Measurements from ENCODE around the gene DLD.

The DLD gene

DNA sequence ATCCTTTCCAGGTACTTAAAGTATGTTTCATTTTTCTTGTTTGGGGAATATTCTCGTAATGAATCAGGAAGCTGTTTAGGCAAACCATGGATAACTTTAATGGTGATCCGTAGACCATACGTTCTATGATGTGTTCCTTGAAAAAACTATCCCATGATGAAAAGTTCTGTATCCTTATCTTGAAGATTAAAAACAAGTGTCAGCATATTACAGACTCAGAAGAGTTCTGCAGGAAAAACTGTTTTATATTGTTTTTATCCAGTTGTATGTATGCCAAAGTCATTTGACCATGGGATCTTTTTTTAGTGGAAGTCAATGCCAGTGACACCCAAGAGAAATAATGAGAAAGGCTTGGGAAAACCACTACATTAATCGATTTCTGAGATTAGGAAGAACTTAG lies 52.0 kb downstream of the DLD start:
- no peak overlapping the region for H3K27ac ChIP-seq (ENCODE audit: insufficient read depth, low read length, poor library complexity, severe bottlenecking)
- no peak overlapping the region for H3K4me3 ChIP-seq (ENCODE audit: insufficient read depth, low read depth, low read length, poor library complexity, severe bottlenecking)
- no peak for DNase-seq
- H3K9me3 ChIP-seq (ENCODE audit: control insufficient read depth, low read length) = no peaks in the 10 kb centered on the region
- H3K27me3 ChIP-seq (replicated peaks; ENCODE audit: control insufficient read depth, insufficient read depth, low read length, poor library complexity, severe bottlenecking) = no peaks in the 10 kb centered on the region
- H3K4me1 ChIP-seq (ENCODE audit: control insufficient read depth, insufficient read depth, low read length, poor library complexity, severe bottlenecking) = no peaks in the 10 kb centered on the region
- no peaks in the 10 kb centered on the region for H3K36me3 ChIP-seq (ENCODE audit: control insufficient read depth, insufficient read depth, low read length)

- no peak overlapping the region for H3K27ac ChIP-seq (ENCODE audit: insufficient read depth, low read length, poor library complexity, severe bottlenecking)
- H3K36me3 ChIP-seq (ENCODE audit: control insufficient read depth, insufficient read depth, low read length) = no peaks in the 10 kb centered on the region
- H3K27me3 ChIP-seq (replicated peaks; ENCODE audit: control insufficient read depth, insufficient read depth, low read length, poor library complexity, severe bottlenecking) = no peaks in the 10 kb centered on the region
- H3K9me3 ChIP-seq (ENCODE audit: control insufficient read depth, low read length) = no peaks in the 10 kb centered on the region
- no peak overlapping the region for H3K4me3 ChIP-seq (ENCODE audit: insufficient read depth, low read depth, low read length, poor library complexity, severe bottlenecking)
- H3K4me1 ChIP-seq (ENCODE audit: control insufficient read depth, insufficient read depth, low read length, poor library complexity, severe bottlenecking) = no peaks in the 10 kb centered on the region
- DNase-seq = no peak
Measured at GRCh38 chr7:107944411-107945169, 53.6 kb downstream of the DLD start.

GRCh38 chr7:107945332-107945731 lies 54.3 kb downstream of the DLD start:
- Histone ChIP-seq H3K4me1 (ENCODE audit: control insufficient read depth, insufficient read depth, low read length, poor library complexity, severe bottlenecking) (no peaks in the 10 kb centered on the region), H3K36me3 (ENCODE audit: control insufficient read depth, insufficient read depth, low read length) (no peaks in the 10 kb centered on the region), H3K4me3 (ENCODE audit: insufficient read depth, low read depth, low read length, poor library complexity, severe bottlenecking) (no peak overlapping the region), H3K27me3 (replicated peaks; ENCODE audit: control insufficient read depth, insufficient read depth, low read length, poor library complexity, severe bottlenecking) (no peaks in the 10 kb centered on the region), H3K27ac (ENCODE audit: insufficient read depth, low read length, poor library complexity, severe bottlenecking) (no peak overlapping the region), H3K9me3 (ENCODE audit: control insufficient read depth, low read length) (no peaks in the 10 kb centered on the region)
- DNase-seq = no peak

GRCh38 chr7:107946451-107946850 lies 55.5 kb downstream of the DLD start:
- no peak for DNase-seq
- Histone ChIP-seq H3K9me3 (ENCODE audit: control insufficient read depth, low read length) (no peaks in the 10 kb centered on the region), H3K4me1 (ENCODE audit: control insufficient read depth, insufficient read depth, low read length, poor library complexity, severe bottlenecking) (no peaks in the 10 kb centered on the region), H3K36me3 (ENCODE audit: control insufficient read depth, insufficient read depth, low read length) (no peaks in the 10 kb centered on the region), H3K4me3 (ENCODE audit: insufficient read depth, low read depth, low read length, poor library complexity, severe bottlenecking) (no peak overlapping the region), H3K27ac (ENCODE audit: insufficient read depth, low read length, poor library complexity, severe bottlenecking) (no peak overlapping the region), H3K27me3 (replicated peaks; ENCODE audit: control insufficient read depth, insufficient read depth, low read length, poor library complexity, severe bottlenecking) (no peaks in the 10 kb centered on the region)

DNA sequence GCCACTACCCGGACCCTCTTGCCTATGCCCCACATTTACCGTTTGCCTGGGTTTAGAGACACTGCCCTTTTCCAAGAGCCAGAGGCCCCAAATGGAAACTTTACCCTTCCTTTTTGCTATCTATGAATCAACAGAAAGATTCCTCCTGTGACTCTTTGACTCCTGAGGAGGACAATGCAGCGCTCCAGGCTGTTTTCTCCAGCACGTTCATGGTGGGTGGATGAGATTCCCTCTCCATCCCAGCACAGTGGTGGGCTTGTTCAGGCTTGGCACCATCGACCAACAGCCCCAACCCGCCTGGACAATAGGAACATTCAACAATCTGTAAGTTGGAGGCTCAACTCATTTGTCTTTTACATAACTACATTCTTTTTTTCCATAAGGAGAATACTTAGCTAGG lies 55.9 kb downstream of the DLD start:
- Histone ChIP-seq H3K4me3 (ENCODE audit: insufficient read depth, low read depth, low read length, poor library complexity, severe bottlenecking) (no peak overlapping the region), H3K27me3 (replicated peaks; ENCODE audit: control insufficient read depth, insufficient read depth, low read length, poor library complexity, severe bottlenecking) (no peaks in the 10 kb centered on the region), H3K4me1 (ENCODE audit: control insufficient read depth, insufficient read depth, low read length, poor library complexity, severe bottlenecking) (no peaks in the 10 kb centered on the region), H3K27ac (ENCODE audit: insufficient read depth, low read length, poor library complexity, severe bottlenecking) (no peak overlapping the region), H3K36me3 (ENCODE audit: control insufficient read depth, insufficient read depth, low read length) (no peaks in the 10 kb centered on the region), H3K9me3 (ENCODE audit: control insufficient read depth, low read length) (no peaks in the 10 kb centered on the region)
- DNase-seq = no peak

- Histone ChIP-seq H3K27me3 (replicated peaks; ENCODE audit: control insufficient read depth, insufficient read depth, low read length, poor library complexity, severe bottlenecking) (no peaks in the 10 kb centered on the region), H3K4me3 (ENCODE audit: insufficient read depth, low read depth, low read length, poor library complexity, severe bottlenecking) (no peak overlapping the region), H3K4me1 (ENCODE audit: control insufficient read depth, insufficient read depth, low read length, poor library complexity, severe bottlenecking) (no peaks in the 10 kb centered on the region), H3K27ac (ENCODE audit: insufficient read depth, low read length, poor library complexity, severe bottlenecking) (no peak overlapping the region), H3K9me3 (ENCODE audit: control insufficient read depth, low read length) (no peaks in the 10 kb centered on the region), H3K36me3 (ENCODE audit: control insufficient read depth, insufficient read depth, low read length) (no peaks in the 10 kb centered on the region)
- no peak for DNase-seq
Measured at GRCh38 chr7:107948645-107949442, 57.9 kb downstream of the DLD start.

- H3K9me3 ChIP-seq (ENCODE audit: control insufficient read depth, low read length) = no peaks in the 10 kb centered on the region
- no peak for DNase-seq
- H3K4me1 ChIP-seq (ENCODE audit: control insufficient read depth, insufficient read depth, low read length, poor library complexity, severe bottlenecking) = no peaks in the 10 kb centered on the region
- H3K27ac ChIP-seq (ENCODE audit: insufficient read depth, low read length, poor library complexity, severe bottlenecking) = no peak overlapping the region
- no peaks in the 10 kb centered on the region for H3K27me3 ChIP-seq (replicated peaks; ENCODE audit: control insufficient read depth, insufficient read depth, low read length, poor library complexity, severe bottlenecking)
- no peak overlapping the region for H3K4me3 ChIP-seq (ENCODE audit: insufficient read depth, low read depth, low read length, poor library complexity, severe bottlenecking)
- no peaks in the 10 kb centered on the region for H3K36me3 ChIP-seq (ENCODE audit: control insufficient read depth, insufficient read depth, low read length)
Measured at GRCh38 chr7:107949443-107949935, 58.5 kb downstream of the DLD start.

DNA sequence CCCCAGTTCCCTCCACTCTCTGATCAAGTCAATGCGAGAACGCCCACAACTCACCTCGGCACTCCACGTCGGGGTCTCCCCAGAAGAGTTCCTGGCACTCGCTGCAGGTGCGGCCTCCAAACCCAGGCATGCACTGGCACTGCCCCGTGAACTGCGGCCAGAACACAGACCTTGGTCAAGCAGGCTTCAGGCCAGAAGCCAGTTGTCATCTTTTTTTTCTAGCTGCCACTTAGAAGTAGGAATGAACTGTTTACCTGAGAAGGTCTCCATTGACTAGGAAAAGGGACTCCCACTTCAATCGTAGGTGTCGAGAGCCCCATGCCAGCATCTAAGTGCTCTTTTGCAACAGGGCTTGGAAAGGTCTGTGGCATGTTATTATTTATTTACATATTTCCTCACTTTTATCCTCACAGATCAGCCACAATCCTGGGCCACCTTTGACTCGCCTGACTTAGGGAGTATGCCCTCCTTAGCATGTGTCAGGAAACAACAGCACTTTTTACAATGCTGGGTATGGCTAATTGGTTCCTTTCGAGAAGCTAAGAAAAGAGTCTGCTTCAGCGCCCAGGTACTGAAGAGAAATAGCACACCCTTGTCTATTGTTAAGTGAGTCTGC lies 60.3 kb downstream of the DLD start:
- DNase-seq = no peak
- Histone ChIP-seq H3K4me1 (ENCODE audit: control insufficient read depth, insufficient read depth, low read length, poor library complexity, severe bottlenecking) (no peaks in the 10 kb centered on the region), H3K36me3 (ENCODE audit: control insufficient read depth, insufficient read depth, low read length) (no peaks in the 10 kb centered on the region), H3K4me3 (ENCODE audit: insufficient read depth, low read depth, low read length, poor library complexity, severe bottlenecking) (no peak overlapping the region), H3K27ac (ENCODE audit: insufficient read depth, low read length, poor library complexity, severe bottlenecking) (no peak overlapping the region), H3K9me3 (ENCODE audit: control insufficient read depth, low read length) (no peaks in the 10 kb centered on the region), H3K27me3 (replicated peaks; ENCODE audit: control insufficient read depth, insufficient read depth, low read length, poor library complexity, severe bottlenecking) (no peaks in the 10 kb centered on the region)

DNA sequence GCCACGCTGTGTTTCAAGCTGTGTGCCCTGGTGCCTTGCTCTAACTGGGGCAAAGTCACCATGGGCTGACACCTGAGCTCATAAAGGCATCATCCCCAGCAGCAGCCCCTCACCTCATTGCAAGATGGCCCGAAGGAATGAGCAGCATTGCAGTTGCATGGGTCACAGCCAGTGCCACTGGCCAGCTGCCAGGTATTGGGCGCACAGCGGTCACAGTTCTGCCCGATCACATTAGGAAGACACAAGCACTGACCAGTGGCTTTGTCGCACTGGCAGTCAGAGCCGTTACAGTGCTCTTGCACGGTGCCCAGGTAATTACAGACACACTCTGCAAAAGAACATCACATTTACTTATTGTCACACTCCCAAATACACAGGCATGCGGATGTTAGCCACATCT lies 60.9 kb downstream of the DLD start:
- Histone ChIP-seq H3K36me3 (ENCODE audit: control insufficient read depth, insufficient read depth, low read length) (no peaks in the 10 kb centered on the region), H3K4me1 (ENCODE audit: control insufficient read depth, insufficient read depth, low read length, poor library complexity, severe bottlenecking) (no peaks in the 10 kb centered on the region), H3K27ac (ENCODE audit: insufficient read depth, low read length, poor library complexity, severe bottlenecking) (no peak overlapping the region), H3K9me3 (ENCODE audit: control insufficient read depth, low read length) (no peaks in the 10 kb centered on the region), H3K4me3 (ENCODE audit: insufficient read depth, low read depth, low read length, poor library complexity, severe bottlenecking) (no peak overlapping the region), H3K27me3 (replicated peaks; ENCODE audit: control insufficient read depth, insufficient read depth, low read length, poor library complexity, severe bottlenecking) (no peaks in the 10 kb centered on the region)
- no peak for DNase-seq
